ENCODE results near the gene SMC5. TPM values are rescaled to one million over a fixed set of nuclear protein-coding genes. Genes with fewer than 3 reads are reported as not detected.

The SMC5 gene
- polyA plus RNA-seq, 1 of the 3 experiments (the other 2 are of a cell fraction), result 5.3 TPM

DNA sequence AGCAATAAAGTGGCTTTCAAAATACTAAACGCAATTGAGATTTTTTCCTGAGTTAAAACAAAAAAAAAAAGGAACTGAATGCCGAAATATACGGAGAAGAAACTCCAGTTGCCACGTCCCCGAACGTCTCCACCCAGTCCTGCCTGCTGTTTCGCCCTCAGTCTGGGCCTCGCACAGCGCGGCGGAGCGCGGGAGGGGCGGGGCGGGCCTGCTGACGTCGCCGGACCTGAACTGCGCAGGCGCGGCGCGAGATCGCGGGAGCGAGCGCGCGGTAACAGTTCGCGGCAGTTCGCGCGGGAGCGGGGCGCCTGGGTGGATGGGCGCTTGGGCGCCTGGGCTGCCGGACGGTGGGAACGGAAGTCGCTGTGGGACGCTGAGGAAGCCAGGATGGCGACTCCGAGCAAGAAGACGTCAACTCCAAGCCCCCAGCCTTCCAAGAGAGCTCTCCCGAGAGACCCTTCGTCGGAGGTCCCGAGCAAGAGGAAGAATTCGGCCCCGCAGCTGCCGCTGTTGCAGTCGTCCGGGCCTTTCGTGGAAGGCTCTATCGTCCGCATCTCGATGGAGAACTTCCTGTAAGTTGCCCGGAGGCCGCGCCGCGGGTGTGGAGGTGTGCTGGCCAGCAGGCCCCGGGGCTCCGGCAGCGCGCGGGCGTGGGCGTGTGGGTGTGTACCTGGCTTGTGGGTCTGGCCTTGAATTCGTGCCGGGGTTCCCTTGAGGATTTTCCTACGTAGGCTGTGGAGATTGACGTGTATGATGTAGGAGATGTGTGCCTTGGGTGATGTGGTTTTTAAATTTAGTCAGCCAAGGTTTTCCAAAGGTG is at the start of gene SMC5 (continued):
- peak; percentile 92 for TF ChIP-seq POLR2AphosphoS5 (IDR thresholded peaks at IDR 0.05; ENCODE audit: low read depth, low read length)
- no peak; a peak in 2 of 4 replicates for TF ChIP-seq EP300 (IDR thresholded peaks at IDR 0.05; ENCODE audit: borderline replicate concordance in 1 of 2, low read depth in 1 of 2, low read length in 1 of 2)
- TF ChIP-seq, protein P1, sequence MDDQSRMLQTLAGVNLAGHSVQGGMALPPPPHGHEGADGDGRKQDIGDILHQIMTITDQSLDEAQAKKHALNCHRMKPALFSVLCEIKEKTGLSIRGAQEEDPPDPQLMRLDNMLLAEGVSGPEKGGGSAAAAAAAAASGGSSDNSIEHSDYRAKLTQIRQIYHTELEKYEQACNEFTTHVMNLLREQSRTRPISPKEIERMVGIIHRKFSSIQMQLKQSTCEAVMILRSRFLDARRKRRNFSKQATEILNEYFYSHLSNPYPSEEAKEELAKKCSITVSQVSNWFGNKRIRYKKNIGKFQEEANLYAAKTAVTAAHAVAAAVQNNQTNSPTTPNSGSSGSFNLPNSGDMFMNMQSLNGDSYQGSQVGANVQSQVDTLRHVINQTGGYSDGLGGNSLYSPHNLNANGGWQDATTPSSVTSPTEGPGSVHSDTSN (IDR thresholded peaks at IDR 0.05), result no peak
- TF ChIP-seq, protein P2, sequence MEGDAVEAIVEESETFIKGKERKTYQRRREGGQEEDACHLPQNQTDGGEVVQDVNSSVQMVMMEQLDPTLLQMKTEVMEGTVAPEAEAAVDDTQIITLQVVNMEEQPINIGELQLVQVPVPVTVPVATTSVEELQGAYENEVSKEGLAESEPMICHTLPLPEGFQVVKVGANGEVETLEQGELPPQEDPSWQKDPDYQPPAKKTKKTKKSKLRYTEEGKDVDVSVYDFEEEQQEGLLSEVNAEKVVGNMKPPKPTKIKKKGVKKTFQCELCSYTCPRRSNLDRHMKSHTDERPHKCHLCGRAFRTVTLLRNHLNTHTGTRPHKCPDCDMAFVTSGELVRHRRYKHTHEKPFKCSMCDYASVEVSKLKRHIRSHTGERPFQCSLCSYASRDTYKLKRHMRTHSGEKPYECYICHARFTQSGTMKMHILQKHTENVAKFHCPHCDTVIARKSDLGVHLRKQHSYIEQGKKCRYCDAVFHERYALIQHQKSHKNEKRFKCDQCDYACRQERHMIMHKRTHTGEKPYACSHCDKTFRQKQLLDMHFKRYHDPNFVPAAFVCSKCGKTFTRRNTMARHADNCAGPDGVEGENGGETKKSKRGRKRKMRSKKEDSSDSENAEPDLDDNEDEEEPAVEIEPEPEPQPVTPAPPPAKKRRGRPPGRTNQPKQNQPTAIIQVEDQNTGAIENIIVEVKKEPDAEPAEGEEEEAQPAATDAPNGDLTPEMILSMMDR (IDR thresholded peaks at IDR 0.05), result no peak
- TF ChIP-seq FOXJ3 (CRISPR knock-in tag; IDR thresholded peaks at IDR 0.05), result no peak
- TF ChIP-seq NFIC (IDR thresholded peaks at IDR 0.05; ENCODE audit: borderline replicate concordance), result no peak
- no peak for TF ChIP-seq MEF2A (IDR thresholded peaks at IDR 0.05; ENCODE audit: borderline replicate concordance, low read depth)
- TF ChIP-seq SMC3 (IDR thresholded peaks at IDR 0.05; ENCODE audit: low read depth, low read length), result no peak
- no peak for TF ChIP-seq RXRA (IDR thresholded peaks at IDR 0.05; ENCODE audit: borderline replicate concordance, low read depth)
- TF ChIP-seq SIN3A (IDR thresholded peaks at IDR 0.05; ENCODE audit: borderline replicate concordance, low read depth, low read length), result peak; percentile 75

DNA sequence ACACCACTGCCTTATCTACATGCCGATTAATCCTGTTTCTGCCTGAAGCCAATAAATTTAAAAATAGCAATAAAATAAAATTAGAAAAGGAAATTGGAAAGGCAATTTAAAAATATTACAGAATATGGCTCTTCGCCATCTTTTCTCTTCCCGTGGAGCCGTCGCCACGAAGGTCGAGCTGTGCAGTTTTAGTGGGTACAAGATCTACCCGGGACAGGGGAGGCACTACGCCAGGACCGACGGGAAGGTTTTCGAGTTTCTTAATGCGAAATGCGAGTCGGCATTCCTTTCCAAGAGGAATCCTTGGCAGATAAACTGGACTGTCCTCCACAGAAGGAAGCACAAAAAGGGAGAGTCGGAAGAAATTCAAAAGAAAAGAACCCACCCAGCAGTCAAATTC is 41.7 kb upstream of the SMC5 start:
- ChIA-PET POLR2A (no interaction called here), CTCF (interaction anchor here (0.6 kb wide), 1 partner anchor 65 kb away, joined by 3 read pairs; no protein-coding TSS in a partner anchor)
- peaks cover 8% of the 10 kb centered on the region for H3F3A ChIP-seq (replicated peaks; ENCODE audit: insufficient read depth)
- no peak for DNase-seq
- peaks cover 9 to 12% of the 10 kb centered on the region in 2 experiments for H3K4me1 ChIP-seq (ENCODE audit: control insufficient read depth in 1 of 2, insufficient read depth in 2 of 2, low read depth in 1 of 2, low read length in 1 of 2)
- no peak overlapping the region for H3K27ac ChIP-seq (ENCODE audit: low read depth in 2 of 2, low read length in 1 of 2)
- H3K4me3 ChIP-seq (ENCODE audit: low read depth in 2 of 2, low read length in 1 of 2), result no peak overlapping the region
- H3K79me2 ChIP-seq (ENCODE audit: insufficient read depth), result no peaks in the 10 kb centered on the region
- TF ChIP-seq MXI1 (IDR thresholded peaks at IDR 0.05; ENCODE audit: low read depth, low read length), result no peak
- TF ChIP-seq, protein P3, sequence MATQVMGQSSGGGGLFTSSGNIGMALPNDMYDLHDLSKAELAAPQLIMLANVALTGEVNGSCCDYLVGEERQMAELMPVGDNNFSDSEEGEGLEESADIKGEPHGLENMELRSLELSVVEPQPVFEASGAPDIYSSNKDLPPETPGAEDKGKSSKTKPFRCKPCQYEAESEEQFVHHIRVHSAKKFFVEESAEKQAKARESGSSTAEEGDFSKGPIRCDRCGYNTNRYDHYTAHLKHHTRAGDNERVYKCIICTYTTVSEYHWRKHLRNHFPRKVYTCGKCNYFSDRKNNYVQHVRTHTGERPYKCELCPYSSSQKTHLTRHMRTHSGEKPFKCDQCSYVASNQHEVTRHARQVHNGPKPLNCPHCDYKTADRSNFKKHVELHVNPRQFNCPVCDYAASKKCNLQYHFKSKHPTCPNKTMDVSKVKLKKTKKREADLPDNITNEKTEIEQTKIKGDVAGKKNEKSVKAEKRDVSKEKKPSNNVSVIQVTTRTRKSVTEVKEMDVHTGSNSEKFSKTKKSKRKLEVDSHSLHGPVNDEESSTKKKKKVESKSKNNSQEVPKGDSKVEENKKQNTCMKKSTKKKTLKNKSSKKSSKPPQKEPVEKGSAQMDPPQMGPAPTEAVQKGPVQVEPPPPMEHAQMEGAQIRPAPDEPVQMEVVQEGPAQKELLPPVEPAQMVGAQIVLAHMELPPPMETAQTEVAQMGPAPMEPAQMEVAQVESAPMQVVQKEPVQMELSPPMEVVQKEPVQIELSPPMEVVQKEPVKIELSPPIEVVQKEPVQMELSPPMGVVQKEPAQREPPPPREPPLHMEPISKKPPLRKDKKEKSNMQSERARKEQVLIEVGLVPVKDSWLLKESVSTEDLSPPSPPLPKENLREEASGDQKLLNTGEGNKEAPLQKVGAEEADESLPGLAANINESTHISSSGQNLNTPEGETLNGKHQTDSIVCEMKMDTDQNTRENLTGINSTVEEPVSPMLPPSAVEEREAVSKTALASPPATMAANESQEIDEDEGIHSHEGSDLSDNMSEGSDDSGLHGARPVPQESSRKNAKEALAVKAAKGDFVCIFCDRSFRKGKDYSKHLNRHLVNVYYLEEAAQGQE (IDR thresholded peaks at IDR 0.05; ENCODE audit: low read depth, low read length), result no peak
- TF ChIP-seq, protein P4, sequence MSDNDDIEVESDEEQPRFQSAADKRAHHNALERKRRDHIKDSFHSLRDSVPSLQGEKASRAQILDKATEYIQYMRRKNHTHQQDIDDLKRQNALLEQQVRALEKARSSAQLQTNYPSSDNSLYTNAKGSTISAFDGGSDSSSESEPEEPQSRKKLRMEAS (IDR thresholded peaks at IDR 0.05; ENCODE audit: low read depth), result no peak
- H3K27me3 ChIP-seq (ENCODE audit: insufficient read depth), result no peaks in the 10 kb centered on the region
- H3K9me2 ChIP-seq, result no peaks in the 10 kb centered on the region
- no peak overlapping the region for H2AFZ ChIP-seq (ENCODE audit: low read depth)
- peaks cover 0 to 7% of the 10 kb centered on the region in 2 experiments for H3K36me3 ChIP-seq (replicated peaks in 1 of 2; ENCODE audit: control insufficient read depth in 1 of 2, insufficient read depth in 2 of 2, low read length in 1 of 2)
- no peaks in the 10 kb centered on the region for H4K20me1 ChIP-seq (ENCODE audit: insufficient read depth)
- H3K9ac ChIP-seq, result no peak overlapping the region
- H3K4me2 ChIP-seq, result no peak overlapping the region
- WGBS (ENCODE audit: low lambda C conversion rate), result 96% methylated on average over 16 of the region's 16 CpGs
- H3K9me3 ChIP-seq, result no peaks in the 10 kb centered on the region
